OCI-LY1 (cell line): ENCODE measurements around the gene DAP.
"Not testable (repeated sequence)": the region's sequence is repeated elsewhere in the genome, so short reads cannot be mapped to it uniquely, and the experiment has no call there.

Experiments
- CTCF ChIP-seq: fragments of 200-600 bp; sonication (generic), shearing (Covaris generic); IDR thresholded peaks from 2 replicates; pipeline ENCODE4 v1.5.1; 2017; ENCODE audit warnings: mild to moderate bottlenecking, antibody characterized with exemption, low read length, moderate library complexity, mixed read lengths
- EZH2 ChIP-seq: fragments of 200-600 bp; sonication (generic), shearing (Covaris generic); IDR thresholded peaks from 2 replicates; pipeline ENCODE4 v1.8.0; 2017; ENCODE audit warnings: borderline replicate concordance, mixed run types, mild to moderate bottlenecking, antibody characterized with exemption, low read length, moderate library complexity, mixed read lengths

- TF ChIP-seq CTCF, EZH2: not testable (repeated sequence)
These were observed 130.3 kb downstream of the DAP start for GRCh38 chr5:10630744-10631143.
